NT2/D1 (cell line): Measurements from ENCODE around the gene RBPJL.

Source experiments
- SUZ12 ChIP-seq: IDR thresholded peaks from 2 replicates; pipeline ENCODE4 v1.6.1; 2011; ENCODE audit not compliant: insufficient read length, insufficient read depth; ENCODE audit errors: extremely low read depth
- YY1 ChIP-seq: IDR thresholded peaks from 2 replicates; pipeline ENCODE4 v1.6.1; 2011; ENCODE audit not compliant: insufficient read length, insufficient read depth
- ZNF274 ChIP-seq: IDR thresholded peaks from 2 replicates; pipeline ENCODE4 v1.6.1; 2011; ENCODE audit warnings: mild to moderate bottlenecking, low read depth, low read length

- no peak for TF ChIP-seq SUZ12
- no peak for TF ChIP-seq ZNF274
- no peak for TF ChIP-seq YY1
Measured at GRCh38 chr20:45304464-45304999, 2.1 kb upstream of the RBPJL start.
